ENCODE results near the gene EPB41L1.

EPB41L1 gene

DNA sequence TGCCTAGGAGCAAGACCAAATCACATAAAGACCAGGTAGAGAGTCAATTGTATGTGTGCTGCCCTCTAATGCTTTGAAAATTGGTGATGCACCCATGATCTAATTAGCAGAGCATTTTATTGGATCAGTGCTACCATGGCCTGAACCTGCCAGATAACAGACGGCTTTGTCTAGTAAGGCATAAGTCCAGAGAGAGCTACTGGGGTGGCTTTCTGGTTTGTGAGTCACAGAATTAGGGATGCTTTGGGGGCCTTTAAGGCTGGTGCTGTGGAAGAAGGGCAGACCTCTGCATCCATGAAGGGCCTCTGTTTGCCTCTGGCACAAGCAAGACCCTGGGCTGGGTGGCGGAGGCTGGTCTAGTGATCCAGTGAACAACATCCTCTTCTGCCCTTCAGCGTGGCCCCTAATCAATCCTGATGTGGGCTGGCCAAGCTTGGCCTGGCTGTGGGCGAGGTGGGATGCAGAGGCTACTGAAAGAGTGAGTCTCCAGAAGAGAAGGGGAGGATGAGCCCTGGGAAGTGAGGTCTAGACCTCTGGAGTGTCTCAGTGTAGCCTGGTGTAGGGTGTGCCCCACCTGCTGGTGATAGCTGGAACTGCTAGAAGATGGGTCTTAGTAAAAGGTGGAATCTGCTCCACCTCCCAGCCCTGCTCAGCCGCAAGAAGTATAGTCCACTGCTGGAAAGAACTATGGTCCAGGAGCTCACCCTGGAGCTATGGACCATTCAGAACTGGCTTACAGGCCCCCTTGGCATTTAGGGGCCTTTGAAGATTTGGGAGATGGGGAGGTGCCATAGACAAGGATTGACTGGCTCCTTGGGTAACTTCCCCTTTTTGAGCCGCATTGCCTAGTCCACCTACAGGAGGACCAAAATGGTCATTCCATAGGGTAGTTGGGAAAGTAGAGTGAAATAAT lies 45.1 kb downstream of the EPB41L1 start:
- peak; percentile 85 to 87 for DNase-seq

DNA sequence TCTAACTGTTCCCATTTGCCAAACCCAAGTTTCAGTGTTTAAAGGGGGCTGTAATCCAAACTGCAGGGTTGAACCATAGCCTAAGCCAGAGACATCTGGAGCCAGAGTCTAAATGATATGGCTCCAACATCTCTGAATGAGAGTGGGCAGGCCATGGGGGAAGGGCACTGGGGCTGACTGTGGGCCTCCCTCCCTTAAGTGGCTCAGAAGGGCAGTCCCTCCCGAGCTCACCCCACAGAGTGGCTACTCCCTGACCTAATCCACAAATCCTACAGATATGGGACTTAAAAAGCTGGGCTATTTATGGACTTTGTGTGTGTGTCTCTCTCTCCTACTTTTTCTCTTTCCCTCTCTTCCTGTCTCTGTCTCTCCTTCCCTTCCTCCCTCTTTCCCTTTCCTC lies 45.9 kb downstream of the EPB41L1 start:
- DNase-seq = no peak

DNA sequence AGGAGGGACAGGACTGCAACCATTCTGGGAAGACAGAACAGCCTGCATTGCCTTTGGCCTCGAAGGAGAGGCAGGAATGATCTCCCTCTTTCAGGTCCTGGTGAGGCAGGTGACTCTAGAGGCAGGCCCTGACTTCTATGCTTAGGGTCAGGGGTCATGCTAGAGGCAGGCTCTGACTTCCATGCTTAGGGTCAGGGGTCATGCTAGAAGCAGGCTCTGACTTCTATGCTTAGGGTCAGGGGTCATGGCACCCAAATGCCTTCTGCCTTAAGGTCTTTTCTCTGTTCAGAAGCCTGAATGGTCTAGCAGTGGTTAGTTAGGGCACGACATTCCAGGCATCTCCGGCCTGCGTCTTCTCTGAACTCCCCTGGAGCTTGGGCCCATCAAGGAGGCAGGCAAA lies 46.7 kb downstream of the EPB41L1 start:
- DNase-seq = no peak

DNA sequence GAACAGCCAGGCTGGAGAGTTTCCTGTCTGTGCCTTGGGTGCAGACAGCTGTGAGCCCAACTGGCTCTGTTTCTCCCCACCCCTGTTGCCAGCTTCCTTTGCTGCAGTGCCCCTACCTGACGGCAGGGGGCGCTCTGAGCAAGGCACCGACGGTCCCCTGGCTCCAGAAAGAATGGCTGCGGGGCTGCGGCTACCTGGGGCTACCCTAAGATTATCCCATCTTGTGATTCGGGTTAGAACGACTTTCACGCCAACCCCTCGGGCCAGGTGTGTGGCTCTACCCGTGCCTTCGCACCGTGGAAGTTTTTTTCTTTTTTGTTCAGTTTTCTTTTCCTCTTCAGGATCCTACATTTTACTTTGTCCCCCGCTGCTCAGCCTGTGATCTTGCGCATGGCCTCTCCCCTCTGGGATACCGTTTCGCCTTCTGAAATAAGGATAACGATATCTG lies 48.4 kb downstream of the EPB41L1 start:
- DNase-seq = peak; percentile 82 to 86

DNA sequence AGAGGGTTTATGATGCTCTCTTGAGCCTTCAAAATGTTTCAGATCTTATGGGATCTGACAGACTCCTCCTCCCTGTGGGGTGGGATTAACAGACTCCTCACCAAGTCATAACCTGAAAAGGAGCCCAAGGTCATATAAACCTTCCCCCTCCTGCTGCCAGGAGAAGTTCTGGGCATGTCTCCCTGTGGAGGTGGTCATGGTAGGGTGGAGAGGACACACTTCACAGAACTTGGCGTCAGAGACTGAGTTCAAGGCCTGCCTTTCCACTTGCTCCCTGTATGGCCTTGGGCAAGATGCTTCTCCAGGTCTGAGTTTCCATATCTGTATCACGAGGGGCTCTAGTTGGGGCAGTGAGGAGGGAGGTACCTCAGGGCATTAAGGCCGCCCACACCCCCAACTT lies 49.3 kb downstream of the EPB41L1 start:
- no peak for DNase-seq

DNA sequence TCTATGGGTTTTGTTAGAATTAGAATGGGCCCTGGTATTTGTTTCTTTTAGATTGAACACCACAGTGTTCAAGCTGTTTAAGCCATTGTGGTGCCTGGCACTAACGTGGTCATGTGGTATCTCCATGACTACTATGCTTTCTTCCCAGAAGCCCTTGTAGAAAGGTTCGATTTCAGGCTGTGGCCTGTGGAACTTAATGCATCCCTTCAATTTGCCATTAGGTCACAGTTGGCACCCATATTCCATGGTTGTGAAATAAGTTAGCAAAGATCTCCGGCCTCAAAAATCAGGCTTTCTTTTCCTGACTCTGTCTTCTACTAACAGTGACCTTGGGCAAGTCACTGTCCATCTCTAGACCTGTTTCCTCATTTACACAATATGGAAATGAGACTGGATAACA lies 50.5 kb downstream of the EPB41L1 start:
- DNase-seq = no peak

DNA sequence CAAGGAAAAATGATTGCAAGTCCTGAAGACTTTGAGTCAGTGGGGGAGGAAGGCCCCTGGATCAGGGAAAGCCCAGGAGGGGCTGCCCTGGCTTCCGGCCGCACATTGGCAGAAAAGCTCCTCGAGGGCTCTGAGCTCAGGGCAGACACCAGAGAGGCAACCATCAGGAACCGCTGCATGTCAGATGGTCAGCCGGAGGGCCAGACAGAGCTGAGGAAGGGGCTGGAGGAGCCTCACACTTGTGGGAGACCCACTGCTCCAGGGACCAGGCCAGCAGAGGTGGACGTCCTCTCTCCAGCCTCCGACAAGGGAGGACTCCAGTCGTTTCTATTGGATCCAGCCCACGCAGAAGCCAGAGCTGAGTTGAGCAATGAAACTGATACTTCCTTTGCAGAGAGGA lies 51.5 kb downstream of the EPB41L1 start:
- DNase-seq = no peak

DNA sequence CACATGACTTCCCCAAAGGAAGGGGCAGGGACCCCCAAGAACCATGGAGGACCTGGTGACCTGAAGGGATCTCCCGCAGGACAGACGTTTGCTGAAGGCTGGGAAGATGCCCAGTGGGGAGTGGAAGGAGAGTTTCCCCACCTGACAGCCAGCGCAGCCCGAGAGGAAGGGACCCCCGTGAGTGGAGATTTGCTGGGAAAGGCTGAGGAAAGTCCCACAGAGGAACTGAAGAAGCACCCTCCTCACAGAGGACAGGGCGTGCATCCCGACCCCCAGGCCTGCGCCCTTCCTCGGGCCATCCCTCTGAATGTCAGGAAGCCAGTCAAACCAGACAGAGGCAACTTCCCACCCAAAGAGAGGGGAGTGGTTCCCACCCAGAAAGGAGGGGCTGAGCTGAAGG lies 52.1 kb downstream of the EPB41L1 start:
- DNase-seq = no peak

DNA sequence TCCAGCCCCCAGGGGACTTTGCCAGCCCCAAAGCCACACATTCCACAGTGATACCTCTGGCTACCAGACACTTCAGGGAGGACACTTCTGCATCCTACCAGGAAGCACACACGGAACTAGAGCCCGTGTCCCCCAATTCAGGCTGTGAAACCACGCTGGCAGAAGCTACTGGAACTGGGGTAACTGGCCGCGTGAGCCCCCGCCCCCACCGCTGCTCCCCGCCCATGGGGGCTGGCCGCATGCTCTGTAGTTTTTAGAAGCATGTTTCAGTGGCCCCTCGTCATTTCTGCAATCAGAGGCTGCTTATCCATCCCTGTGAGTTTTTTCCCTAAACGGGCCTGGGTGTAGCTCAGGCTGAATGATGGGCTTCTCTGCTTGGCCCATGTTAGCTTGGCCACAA lies 53.1 kb downstream of the EPB41L1 start:
- no peak for DNase-seq

DNA sequence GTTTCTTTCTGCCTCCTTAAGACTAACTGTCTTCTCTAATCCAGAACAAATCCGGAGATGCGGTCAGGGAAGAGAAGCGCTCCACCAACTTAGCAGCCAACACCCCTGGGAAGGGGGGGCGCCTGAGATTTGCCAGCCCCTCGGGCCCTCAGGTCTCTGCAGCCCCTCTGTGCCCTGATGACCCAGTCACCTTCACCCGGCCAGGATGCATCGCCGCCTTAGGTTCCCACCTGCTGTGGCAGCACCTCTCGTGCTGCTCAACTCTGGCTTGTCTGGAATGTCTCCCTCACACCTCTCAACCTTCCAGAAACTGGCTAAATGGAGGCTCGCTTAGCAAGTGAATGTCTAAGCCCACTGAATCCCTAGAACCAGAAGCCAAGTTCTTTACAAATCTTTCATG lies 53.7 kb downstream of the EPB41L1 start:
- DNase-seq = no peak

DNA sequence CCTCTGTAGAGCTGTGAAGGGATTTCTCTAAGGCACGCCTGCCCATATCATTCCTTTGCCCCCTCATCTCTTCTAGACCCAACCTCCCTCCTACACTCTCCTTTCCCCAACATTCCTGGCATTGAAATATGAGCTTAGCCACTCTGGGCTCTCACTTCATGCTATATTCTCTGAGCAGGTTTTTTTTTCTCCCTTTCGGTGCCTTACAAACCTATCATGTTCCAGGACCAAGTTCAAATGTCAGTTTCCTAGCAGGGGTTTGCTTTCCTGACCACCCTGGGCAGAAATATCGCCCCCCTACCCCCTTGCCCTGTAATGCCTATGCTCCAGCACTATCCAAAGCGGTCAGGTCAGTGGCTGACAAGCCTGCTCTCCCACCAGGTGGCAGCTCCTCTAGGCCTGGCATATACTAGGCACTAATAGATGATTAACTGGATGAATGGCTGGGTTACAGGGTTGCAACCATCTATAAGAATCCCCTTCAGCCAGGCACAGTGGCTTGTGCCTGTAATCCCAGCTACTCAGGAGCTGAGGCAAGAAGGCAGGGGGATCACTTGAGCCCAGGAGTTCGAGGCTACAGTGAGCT lies 56.0 kb downstream of the EPB41L1 start:
- no peak for DNase-seq

DNA sequence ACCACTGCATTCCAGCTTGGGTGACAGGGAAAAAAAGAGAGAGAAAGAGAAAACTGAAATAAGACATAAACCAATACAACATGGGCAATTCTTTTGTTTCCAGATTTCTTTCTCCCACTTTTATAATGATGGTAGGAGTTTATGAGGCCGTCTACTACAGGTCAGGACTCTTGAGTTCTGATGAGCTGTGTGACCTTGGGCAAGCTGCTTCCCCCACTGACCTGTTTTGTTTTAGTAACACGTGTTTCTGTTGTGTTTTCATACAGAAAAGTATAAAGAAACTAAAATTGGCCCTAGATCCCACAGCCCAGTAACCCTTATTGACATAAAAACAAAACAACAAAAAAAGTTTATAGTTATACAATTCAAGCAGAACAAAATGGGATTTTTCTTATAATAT lies 58.8 kb downstream of the EPB41L1 start:
- DNase-seq = no peak

DNA sequence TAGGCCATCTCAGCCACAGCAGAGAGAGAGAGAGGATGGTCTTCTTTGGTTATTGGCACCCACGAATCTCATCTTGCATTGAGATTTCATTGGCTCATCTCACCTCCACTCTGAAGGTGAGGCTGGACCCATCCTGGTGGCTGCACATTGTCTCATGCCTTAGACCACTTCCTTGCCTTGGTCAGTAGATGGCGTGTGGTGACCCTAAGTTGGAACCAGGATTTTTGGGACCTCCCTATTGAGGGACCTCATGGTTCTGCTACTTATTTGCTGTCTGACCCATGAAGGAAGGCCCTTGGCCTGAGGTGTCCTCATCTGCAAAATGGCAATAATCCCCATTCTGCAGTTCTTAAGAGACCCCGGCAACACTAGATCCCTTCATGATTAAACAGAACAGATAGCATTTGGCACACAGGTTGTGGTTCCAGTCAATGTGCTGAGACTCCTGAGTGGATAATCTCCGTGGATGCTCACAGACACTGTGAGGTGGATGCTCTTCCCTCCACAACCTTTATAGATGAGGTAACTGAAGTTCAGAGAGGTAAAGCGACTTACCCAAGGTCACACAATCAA lies 60.2 kb downstream of the EPB41L1 start:
- peak in 1 of 2 donors; percentile 5 for DNase-seq

DNA sequence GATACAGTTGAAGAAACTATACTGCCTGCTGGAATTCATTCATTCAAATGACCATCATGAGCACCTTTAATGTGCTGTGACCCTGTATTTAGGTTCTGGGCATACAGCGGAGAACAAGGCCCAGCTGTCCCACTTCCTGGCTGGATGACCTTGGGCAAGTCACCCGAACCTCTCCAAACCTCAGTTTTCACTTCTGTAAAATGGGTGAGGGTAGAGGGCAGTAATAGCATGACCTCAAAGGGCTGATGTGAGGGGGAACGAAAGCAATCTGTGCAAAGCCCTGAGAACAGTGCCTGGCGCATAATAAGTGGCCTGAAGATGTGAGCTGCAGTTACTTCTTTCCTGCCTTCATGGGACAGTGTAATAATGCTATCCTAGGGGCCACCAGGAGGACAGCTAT lies 61.2 kb downstream of the EPB41L1 start:
- no peak for DNase-seq

DNA sequence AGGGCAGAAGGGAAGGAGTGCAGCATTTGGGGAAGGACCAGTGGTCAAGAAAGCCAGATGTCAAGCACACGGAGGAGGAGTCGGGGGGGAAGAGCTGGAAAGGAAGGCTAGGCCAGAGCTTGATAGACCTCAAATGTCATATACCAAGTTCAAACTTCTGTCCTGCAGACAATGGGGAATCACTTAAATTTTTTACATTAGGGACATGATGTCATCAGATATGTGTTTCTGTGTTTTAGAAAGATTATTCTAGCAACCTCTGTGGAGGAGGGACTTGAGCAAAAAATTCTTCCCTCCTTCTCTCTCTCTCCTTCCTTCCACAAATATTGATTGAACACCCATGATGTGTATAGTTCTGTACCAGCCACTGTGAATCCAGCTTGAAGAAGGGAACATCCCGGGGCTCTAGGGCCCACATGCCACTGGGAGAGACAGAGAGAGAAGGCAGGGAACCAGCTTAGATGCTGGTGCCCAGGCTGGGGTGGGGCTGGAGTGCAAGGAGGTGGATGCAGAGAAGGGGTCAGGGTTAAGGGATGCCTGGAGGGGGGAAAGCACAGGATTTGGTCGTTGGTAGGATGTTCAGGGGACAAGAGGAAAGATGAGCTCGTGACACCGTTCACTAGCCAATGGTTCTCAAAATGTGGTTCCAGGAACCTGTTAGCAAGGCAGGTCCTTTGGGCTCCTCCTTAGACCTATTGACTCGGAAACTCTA lies 61.9 kb downstream of the EPB41L1 start:
- DNase-seq = no peak

DNA sequence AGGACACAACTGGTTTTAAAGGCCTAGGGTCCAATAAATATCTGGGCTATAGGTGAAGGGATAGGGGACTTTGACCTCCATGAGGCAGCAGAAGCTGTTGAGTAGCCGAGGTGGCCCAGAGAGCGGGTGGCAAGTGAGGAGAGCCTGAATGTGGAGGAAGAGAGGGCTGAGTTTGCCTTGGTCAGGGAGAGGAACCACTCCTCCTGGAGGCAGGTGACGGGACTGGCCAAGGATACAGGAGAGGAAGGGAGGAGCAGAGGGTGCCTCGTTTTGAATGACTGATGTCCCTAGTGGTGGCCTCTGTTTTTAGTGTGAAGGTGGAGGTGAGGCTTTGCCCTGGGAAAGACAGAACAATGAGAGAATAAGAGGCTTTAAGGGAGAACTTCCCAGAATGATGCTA lies 62.7 kb downstream of the EPB41L1 start:
- no peak for DNase-seq

DNA sequence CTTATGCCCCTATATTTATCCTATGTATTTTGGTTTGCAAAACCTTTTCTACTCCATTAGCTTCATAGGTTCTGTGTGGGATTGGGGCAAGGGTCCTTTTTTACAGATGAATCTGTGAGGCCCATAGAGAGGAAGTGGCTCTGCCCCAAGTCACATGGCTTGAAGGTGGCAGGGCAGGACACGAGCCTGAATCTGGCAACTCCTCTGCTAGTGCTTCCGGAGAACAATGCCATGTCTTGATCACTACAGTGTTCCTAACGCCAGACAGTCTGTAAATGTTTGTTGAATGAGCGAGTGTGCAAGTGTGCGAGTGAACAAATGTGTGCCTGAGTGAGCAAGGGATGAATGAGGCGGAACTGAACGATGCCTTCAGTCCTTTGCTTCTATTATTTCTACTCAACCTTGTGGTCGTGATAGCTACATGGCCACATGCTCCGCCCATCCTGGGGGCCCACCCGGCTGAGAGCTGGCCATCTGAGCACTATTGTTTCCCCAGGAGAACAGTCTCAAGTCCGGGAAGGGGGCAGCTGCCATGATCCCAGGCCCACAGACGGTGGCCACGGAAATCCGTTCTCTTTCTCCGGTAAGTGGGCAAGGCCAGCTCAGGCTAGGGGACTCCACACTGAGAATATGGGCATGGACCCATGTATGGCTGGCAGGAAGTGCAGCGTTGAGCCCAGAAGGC lies 64.0 kb downstream of the EPB41L1 start:
- DNase-seq = no peak

DNA sequence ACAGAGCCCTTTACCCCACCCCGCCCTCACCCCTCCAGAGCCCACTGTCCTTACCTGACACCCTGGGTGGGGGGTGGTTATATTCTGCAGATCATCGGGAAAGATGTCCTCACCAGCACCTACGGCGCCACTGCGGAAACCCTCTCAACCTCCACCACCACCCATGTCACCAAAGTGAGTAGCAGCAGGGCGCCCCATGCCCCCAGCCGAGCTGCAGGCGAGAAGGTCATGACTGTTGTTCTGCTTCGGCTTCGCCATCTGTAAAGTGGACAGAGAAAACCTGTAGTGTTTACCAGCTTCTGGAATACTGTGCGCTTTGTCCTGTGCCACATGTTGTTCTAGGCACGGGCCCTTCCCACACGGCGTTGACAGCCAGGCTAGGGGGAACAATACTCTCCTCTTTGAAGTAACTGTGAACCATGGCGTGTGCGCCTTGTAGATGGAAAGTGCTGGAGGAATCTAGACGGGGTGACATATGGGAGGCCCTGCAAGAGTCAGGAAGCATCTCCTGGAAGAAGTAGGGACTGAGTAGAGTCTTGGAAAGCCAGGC lies 65.2 kb downstream of the EPB41L1 start:
- DNase-seq = no peak

DNA sequence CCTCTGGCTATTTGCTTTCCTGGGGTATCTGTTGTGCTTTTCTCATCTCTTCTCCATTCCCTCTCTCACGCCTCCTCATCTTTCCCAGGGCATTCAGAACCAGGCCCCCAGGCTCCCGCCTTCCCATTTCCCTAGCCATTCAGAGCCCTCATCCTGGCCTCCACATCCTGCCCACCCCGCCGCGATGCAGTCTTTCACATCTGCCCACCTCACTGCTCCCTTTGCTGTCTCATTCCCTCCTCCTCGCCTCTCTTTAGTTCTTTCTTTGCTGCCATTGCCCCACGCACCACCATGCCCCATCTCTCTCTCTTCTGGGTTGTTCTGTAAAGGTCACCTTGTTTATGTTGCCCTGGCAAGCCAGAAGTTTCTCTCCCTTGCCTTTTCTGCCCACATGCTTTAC lies 71.1 kb downstream of the EPB41L1 start:
- no peak for DNase-seq

DNA sequence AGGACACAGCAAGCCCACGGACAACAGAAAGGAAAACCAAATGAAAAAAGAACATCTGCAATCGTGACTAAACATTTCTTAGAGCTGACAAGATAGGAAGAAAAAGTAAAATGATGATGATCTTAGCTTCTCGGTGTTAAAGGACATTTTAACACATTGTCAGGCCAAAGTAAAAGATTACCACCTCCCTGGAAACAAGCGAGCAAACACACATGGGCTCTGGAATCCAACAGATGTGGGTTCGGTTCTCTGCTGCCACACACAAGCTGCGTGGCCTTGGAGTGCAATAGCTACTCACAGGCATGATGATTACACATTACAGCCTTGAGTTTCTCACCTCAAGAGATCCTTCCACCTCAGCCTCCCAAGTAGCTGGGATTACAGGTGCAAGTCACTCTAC lies 74.2 kb downstream of the EPB41L1 start:
- DNase-seq = no peak

DNA sequence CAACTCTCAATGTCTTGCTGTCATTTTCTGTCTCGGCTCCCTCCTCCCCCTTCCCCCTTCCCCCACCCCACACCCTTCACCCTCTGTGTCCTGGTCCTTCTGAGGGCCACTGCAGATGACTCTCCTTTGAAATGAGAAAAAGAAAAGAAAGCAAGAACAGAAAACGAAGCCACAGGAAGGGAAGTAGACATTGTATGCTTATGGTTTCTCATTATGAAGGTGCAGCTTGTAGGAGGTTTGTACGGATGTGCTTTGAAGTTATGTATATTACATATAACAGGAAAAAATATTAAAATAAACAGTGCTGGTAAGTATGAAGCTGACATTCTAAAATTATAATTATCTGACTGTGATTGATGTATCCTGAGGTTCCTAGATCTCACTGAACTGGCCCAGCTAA lies 75.5 kb downstream of the EPB41L1 start:
- no peak for DNase-seq

DNA sequence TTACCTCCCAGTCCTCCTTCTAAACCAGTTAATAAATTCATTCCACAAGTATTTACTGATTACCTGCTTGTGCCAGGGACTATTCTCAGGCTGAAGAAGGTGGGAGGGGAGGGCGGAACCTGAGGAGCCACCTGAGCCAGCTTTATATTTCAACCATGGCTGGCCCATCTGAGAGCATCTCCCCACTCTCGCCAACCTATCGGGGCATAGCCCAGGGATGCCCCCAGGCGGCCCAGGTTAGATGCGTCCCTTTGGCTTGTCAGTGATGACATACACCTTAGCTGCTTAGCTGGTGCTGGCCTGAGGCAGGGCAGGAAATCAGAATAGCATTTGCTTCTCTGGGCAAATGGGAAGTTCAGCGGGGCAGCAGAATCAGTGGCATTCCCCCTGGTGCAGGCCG lies 76.8 kb downstream of the EPB41L1 start:
- DNase-seq = no peak

All from stimulated activated CD4-positive, alpha-beta T cell treated with anti-CD3 and anti-CD28 coated beads, Interleukin-2, amount 100 ng/mL, for 24 hours (primary cell).